SK-N-DZ (cell line): ENCODE data around the gene SPAST.
"Not testable (repeated sequence)": the region's sequence is repeated elsewhere in the genome, so short reads cannot be mapped to it uniquely, and the experiment has no call there.

Experiments
- DNase-seq: peaks from one replicate; pipeline ENCODE4 v3.0.0-alpha.2; 2015; ENCODE audit warnings: low spot score

SPAST gene

DNA sequence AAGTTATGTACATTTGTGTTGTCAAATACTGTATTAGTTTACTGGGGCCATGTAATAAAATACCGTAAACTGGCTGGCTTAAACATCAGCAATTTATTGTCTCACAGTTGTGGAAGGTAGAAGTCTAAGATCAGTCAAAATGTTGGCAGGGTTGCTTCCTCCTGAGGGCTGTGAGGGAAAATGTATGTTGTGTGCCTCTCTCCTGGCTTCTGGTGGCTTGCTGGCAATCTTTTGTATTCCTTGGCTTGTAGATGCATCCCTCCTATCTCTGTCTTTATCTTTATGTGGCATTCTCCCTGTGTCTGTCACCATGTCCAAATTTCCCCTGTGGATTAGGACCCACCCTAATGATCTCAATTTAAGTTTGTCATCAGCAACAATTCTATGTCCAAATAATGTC is 65.3 kb downstream of the SPAST start:
- no peak for DNase-seq

GRCh38 chr2:32129086-32129485 is 65.7 kb downstream of the SPAST start:
- DNase-seq: no peak

GRCh38 chr2:32135409-32135808 is 72.1 kb downstream of the SPAST start:
- no peak for DNase-seq

- DNase-seq: no peak
Measured at GRCh38 chr2:32136097-32136496, 72.7 kb downstream of the SPAST start.

GRCh38 chr2:32151544-32151943 is 88.2 kb downstream of the SPAST start:
- DNase-seq: not testable (repeated sequence)

GRCh38 chr2:32159678-32160077 is 96.3 kb downstream of the SPAST start:
- DNase-seq: no peak

DNA sequence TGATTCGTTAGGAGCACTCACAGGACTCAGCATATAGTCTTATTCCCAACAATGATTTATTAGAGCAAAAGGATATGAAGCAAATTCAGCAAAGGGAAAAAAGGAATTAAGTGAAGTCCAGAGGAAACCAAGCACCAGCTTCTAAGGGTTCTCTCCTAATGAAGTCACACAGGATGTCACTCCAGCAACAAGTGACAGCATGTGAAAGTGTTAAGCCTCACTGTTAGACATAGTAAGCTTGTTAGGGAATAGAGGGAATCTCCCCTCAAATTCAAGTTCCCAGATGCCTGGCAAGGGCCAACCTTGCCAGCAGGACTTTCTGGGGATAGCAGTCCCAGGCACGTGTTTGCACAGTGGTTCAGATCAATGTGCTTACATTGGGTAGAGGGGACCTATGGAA is 97.9 kb downstream of the SPAST start:
- no peak for DNase-seq

DNA sequence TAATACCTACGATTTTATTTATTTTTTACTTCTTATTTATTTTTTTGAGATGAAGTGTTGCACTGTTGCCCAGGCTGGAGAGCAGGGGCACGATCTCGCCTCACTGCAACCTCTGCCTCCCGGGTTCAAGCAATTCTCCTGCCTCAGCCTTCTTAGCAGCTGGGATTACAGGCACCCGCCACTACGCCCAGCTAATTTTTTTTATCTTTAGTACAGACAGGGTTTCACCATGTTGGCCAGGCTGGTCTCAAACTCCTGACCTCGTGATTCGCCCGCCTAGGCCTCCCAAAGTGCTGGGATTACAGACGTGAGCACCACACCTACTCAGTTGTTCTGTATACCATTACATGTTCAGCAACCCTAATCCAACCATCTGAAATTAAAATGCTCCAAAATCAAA is 100.9 kb downstream of the SPAST start:
- DNase-seq: not testable (repeated sequence)

- not testable (repeated sequence) for DNase-seq
Measured at GRCh38 chr2:32165027-32165347, 101.6 kb downstream of the SPAST start.

DNA sequence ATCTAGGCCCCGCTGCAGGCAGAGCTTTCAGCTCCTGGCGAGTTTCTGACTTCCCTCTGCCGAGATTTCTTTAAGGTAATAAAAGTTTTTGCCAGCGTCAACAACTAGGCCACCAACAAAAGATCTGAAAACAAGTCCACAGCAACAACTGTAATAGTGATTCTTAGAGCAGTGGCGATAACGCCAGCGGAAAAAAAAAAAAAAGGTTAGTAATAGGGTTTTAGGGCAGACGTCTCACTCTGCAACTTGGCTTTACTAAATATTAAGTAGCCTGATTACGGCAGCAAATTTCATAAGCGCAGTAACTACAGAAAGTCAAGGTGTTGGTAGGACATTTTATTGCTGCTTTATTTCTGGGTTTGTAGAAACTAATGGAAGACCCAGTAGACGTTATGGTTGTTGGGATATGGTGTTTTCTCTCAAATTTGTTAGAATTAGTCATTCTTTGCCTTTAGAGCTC is 102.8 kb downstream of the SPAST start:
- no peak for DNase-seq

GRCh38 chr2:32168513-32168912 is 105.2 kb downstream of the SPAST start:
- DNase-seq: no peak

DNA sequence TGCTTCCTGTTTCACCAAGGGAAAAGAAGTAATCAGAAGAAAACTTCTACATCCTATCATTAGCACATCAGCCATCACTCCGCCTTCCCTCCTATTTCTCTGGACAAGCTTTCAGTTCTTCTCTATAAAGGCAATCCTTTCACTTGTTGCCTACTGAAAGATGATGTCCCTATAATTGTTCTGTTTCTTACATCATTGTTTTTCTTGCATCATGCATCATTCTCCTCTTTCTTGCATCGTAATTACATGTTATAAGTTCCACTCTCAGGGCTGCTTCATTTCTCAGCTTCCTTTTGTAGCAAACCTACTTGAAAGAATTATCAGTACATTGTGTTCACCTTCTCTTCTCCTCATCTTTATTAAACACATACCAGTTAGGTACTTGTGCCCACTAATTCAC is 109.5 kb downstream of the SPAST start:
- DNase-seq: no peak

DNA sequence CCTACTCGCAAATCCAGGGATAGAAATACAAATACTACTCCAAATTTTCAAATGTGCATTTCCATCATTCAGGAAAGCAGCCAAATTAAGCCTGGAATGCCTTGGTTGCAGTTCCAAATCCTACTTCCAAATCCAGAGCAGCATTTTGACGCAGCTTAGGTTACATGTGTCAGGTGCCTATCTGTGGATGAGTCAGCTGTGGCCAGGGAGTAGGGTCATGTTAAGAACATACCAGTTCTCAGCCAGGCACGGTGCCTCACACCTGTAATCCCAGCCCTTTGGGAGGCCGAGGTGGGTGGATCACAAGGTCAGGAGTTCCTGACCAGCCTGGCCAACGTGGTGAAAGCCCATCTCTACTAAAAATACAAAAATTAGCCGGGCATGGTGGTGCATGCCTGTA is 119.3 kb downstream of the SPAST start:
- DNase-seq: no peak

GRCh38 chr2:32189011-32189410 is 125.7 kb downstream of the SPAST start:
- DNase-seq: no peak

GRCh38 chr2:32192418-32192817 is 129.1 kb downstream of the SPAST start:
- DNase-seq: no peak

DNA sequence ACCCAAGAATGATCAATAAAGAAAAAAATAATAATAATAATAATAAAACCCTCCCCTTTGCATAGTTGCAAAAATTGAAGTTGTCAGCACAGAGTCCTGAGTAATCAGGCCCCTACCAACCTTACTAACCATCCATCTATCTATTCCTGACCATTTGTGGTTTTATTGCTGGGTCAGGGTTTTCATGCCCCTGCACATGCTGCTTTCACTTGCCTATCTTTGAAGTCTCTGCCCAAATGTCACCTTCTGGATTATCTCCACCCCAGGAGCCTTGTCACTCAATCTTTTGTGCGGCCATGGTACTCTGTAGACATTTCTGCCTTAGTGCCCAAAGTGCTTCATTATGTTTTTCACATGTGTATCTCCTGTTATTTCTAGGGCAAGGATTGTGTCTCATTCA is 137.5 kb downstream of the SPAST start:
- DNase-seq: no peak

DNA sequence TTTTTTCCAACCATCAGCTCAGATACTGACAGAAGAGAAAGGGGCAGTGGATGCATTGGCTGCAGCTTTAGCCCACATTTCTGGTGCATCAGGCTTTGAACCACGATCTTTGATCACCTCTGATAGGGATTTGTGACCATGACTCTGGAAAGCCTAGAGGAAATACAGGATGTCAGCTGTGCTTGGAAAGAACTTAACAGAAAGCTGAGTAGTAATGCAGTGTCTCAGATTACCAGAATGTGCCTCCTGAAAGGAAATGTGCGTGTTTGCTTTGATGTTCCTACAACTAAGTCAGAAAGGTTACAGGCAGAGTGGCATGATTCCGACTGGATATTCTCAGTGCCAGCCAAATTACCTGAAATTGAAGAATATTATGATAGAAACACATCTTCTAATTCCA is 140.1 kb downstream of the SPAST start:
- not testable (repeated sequence) for DNase-seq
